Activated CD4-positive, alpha-beta memory T cell treated with anti-CD3 and anti-CD28 coated beads, Interleukin-2, amount 10 ng/mL, durations not matched to agents 7 days and 5 days (primary cell): ENCODE measurements around the gene EPOP. TPM values are rescaled to one million over a fixed set of nuclear protein-coding genes. Genes with fewer than 3 reads are reported as not detected.

Experiments
- CTCF ChIA-PET: fragments of 350-600 bp; sonication (Branson Sonifier 250); formaldehyde crosslinking; loops from one replicate; lab custom pipeline; 2021; ENCODE audit warnings: antibody characterized with exemption, inconsistent platforms; lab: Charles Lee
- POLR2A ChIA-PET: fragments of 350-600 bp; sonication (Branson Sonifier 250); formaldehyde crosslinking; loops from one replicate; lab custom pipeline; 2021; ENCODE audit warnings: antibody characterized with exemption; lab: Charles Lee
- DNase-seq: peaks from one replicate; pipeline ENCODE4 v3.0.0-alpha.2; 2020
- H3K27ac Mint-ChIP-seq: one replicate; pipeline ENCODE4 v1.8.0; 2021; ENCODE audit warnings: mild to moderate bottlenecking, mixed read lengths
- H3K27me3 Mint-ChIP-seq: one replicate; pipeline ENCODE4 v1.8.0; 2021; ENCODE audit warnings: mixed read lengths
- H3K36me3 Mint-ChIP-seq: one replicate; pipeline ENCODE4 v1.8.0; 2021; ENCODE audit warnings: low read depth, mixed read lengths
- H3K4me1 Mint-ChIP-seq: one replicate; pipeline ENCODE4 v1.8.0; 2021; ENCODE audit warnings: mixed read lengths
- H3K4me3 Mint-ChIP-seq: one replicate; pipeline ENCODE4 v1.8.0; 2021; ENCODE audit warnings: mild to moderate bottlenecking, mixed read lengths
- H3K9me3 Mint-ChIP-seq: one replicate; pipeline ENCODE4 v1.8.0; 2021; ENCODE audit warnings: mixed read lengths
- total RNA-seq, 2 experiments: library from RNA; stranded (reverse); gene quantifications; one replicate each; pipeline ENCODE4 v1.2.3, GENCODE V29; 2021

The EPOP gene
- total RNA-seq, 2 experiments from 2014 or later = 10.2 to 10.3 TPM

- CTCF ChIA-PET = interaction anchor here (1.2 to 2.3 kb wide), 4 partner anchors 8 to 30 kb away, joined by 4 to 9 read pairs (median 7); no protein-coding TSS in a partner anchor
These were observed 30.1 kb upstream of the EPOP start, which contains the start of gene MLLT6 for GRCh38 chr17:38704606-38705522. MLLT6 (plus strand) TSS chr17:38705273; CDS start chr17:38705633, 360 bp downstream.

GRCh38 chr17:38703742-38704605 lies 29.2 kb upstream of the EPOP start:
- Mint-ChIP-seq H3K4me3 (peak overlapping the region; percentile 87), H3K27ac (peak overlapping the region; percentile 99), H3K9me3 (no peaks in the 10 kb centered on the region), H3K36me3 (peaks cover 39% of the 10 kb centered on the region), H3K4me1 (peaks cover 50% of the 10 kb centered on the region), H3K27me3 (no peaks in the 10 kb centered on the region)
- peak; percentile 82 for DNase-seq
- CTCF ChIA-PET = interaction anchor here (1.2 to 2.3 kb wide), 3 partner anchors 17 to 31 kb away, joined by 4 to 9 read pairs (median 7); no protein-coding TSS in a partner anchor
- POLR2A ChIA-PET = interaction anchor here (0.6 to 13.2 kb wide), 18 partner anchors 9 to 757 kb away, joined by 3 to 419 read pairs (median 5); partner anchors contain the start of genes CDK12, CISD3, EPOP and PSMB3

More at GRCh38 chr17:38704606-38705522, 30.1 kb upstream of the EPOP start, which contains the start of gene MLLT6:
- no peaks in the 10 kb centered on the region for H3K9me3 Mint-ChIP-seq
- peak; percentile 80 for DNase-seq
- POLR2A ChIA-PET = interaction anchor here (0.7 to 13.2 kb wide), 20 partner anchors 8 to 756 kb away, joined by 3 to 419 read pairs (median 4); partner anchors contain the start of genes CDK12, CISD3, EPOP and PSMB3
- H3K36me3 Mint-ChIP-seq = peaks cover 48% of the 10 kb centered on the region
- H3K4me1 Mint-ChIP-seq = peaks cover 51% of the 10 kb centered on the region
- peak within 1 kb of the TSS; percentile 99 for H3K27ac Mint-ChIP-seq
- no peaks in the 10 kb centered on the region for H3K27me3 Mint-ChIP-seq
- peak within 1 kb of the TSS; percentile 87 for H3K4me3 Mint-ChIP-seq

- H3K4me3 Mint-ChIP-seq = peak overlapping the region; percentile 87
- peak; percentile 28 for DNase-seq
- POLR2A ChIA-PET = interaction anchor here (0.6 to 13.2 kb wide), 9 partner anchors 18 to 315 kb away, joined by 3 to 419 read pairs (median 15); partner anchors contain the start of genes CISD3, EPOP and PSMB3
- CTCF ChIA-PET = interaction anchor here (2.3 to 2.4 kb wide), 2 partner anchors 26 to 32 kb away, joined by 9 to 10 read pairs; no protein-coding TSS in a partner anchor
- H3K36me3 Mint-ChIP-seq = peaks cover 34% of the 10 kb centered on the region
- no peaks in the 10 kb centered on the region for H3K27me3 Mint-ChIP-seq
- H3K4me1 Mint-ChIP-seq = peaks cover 47% of the 10 kb centered on the region
- no peaks in the 10 kb centered on the region for H3K9me3 Mint-ChIP-seq
- peak overlapping the region; percentile 99 for H3K27ac Mint-ChIP-seq
These were observed 28.4 kb upstream of the EPOP start for GRCh38 chr17:38702916-38703741.

- H3K36me3 Mint-ChIP-seq = peaks cover 27% of the 10 kb centered on the region
- H3K9me3 Mint-ChIP-seq = no peaks in the 10 kb centered on the region
- peak overlapping the region; percentile 87 for H3K4me3 Mint-ChIP-seq
- H3K4me1 Mint-ChIP-seq = peaks cover 46% of the 10 kb centered on the region
- POLR2A ChIA-PET = interaction anchor here (1.0 to 13.2 kb wide), 10 partner anchors 8 to 167 kb away, joined by 3 to 419 read pairs (median 8); partner anchors contain the start of genes EPOP, LASP1 and PSMB3
- DNase-seq = peak; percentile 86
- H3K27me3 Mint-ChIP-seq = no peaks in the 10 kb centered on the region
- H3K27ac Mint-ChIP-seq = peak overlapping the region; percentile 99
- CTCF ChIA-PET = interaction anchor here (0.7 to 2.5 kb wide), 4 partner anchors 25 to 33 kb away, joined by 3 to 12 read pairs (median 6); partner anchors contain the start of gene CISD3
These were observed 27.6 kb upstream of the EPOP start for GRCh38 chr17:38702166-38702915.

- Mint-ChIP-seq H3K36me3 (peaks cover 20% of the 10 kb centered on the region), H3K9me3 (no peaks in the 10 kb centered on the region), H3K4me3 (peak overlapping the region; percentile 69), H3K27me3 (no peaks in the 10 kb centered on the region), H3K4me1 (peaks cover 47% of the 10 kb centered on the region), H3K27ac (peak overlapping the region; percentile 99)
- POLR2A ChIA-PET = interaction anchor here (1.0 to 13.2 kb wide), 9 partner anchors 9 to 168 kb away, joined by 3 to 419 read pairs (median 7); partner anchors contain the start of genes EPOP, LASP1 and PSMB3
- CTCF ChIA-PET = interaction anchor here (0.7 to 2.5 kb wide), 5 partner anchors 24 to 143 kb away, joined by 3 to 12 read pairs (median 3); partner anchors contain the start of gene CISD3
- DNase-seq = peak; percentile 75
These were observed 26.9 kb upstream of the EPOP start for GRCh38 chr17:38701504-38702165.

GRCh38 chr17:38698760-38699159 lies 24.0 kb upstream of the EPOP start:
- CTCF ChIA-PET = interaction anchor here (0.9 to 1.4 kb wide), 2 partner anchors 22 to 30 kb away, joined by 3 to 6 read pairs; no protein-coding TSS in a partner anchor
- POLR2A ChIA-PET = interaction anchor here (1.0 to 13.2 kb wide), 3 partner anchors 22 to 36 kb away, joined by 3 to 419 read pairs (median 9); no protein-coding TSS in a partner anchor
- peaks cover 44% of the 10 kb centered on the region for H3K4me1 Mint-ChIP-seq
- H3K9me3 Mint-ChIP-seq = no peaks in the 10 kb centered on the region
- H3K27ac Mint-ChIP-seq = no peak overlapping the region
- no peaks in the 10 kb centered on the region for H3K27me3 Mint-ChIP-seq
- H3K36me3 Mint-ChIP-seq = peaks cover 4% of the 10 kb centered on the region
- no peak overlapping the region for H3K4me3 Mint-ChIP-seq
- DNase-seq = no peak

- H3K27ac Mint-ChIP-seq = peak overlapping the region; percentile 78
- DNase-seq = no peak
- POLR2A ChIA-PET = interaction anchor here (1.2 to 3.3 kb wide), 3 partner anchors 9 to 31 kb away, joined by 6 to 16 read pairs (median 11); partner anchors contain the start of gene MLLT6
- no peaks in the 10 kb centered on the region for H3K36me3 Mint-ChIP-seq
- no peaks in the 10 kb centered on the region for H3K9me3 Mint-ChIP-seq
- peaks cover 44% of the 10 kb centered on the region for H3K4me1 Mint-ChIP-seq
- no peaks in the 10 kb centered on the region for H3K27me3 Mint-ChIP-seq
- no peak overlapping the region for H3K4me3 Mint-ChIP-seq
- CTCF ChIA-PET = interaction anchor here (1.0 to 1.1 kb wide), 3 partner anchors 9 to 72 kb away, joined by 3 to 7 read pairs (median 5); no protein-coding TSS in a partner anchor
These were observed 22.5 kb upstream of the EPOP start for GRCh38 chr17:38697061-38697820.

GRCh38 chr17:38693700-38694329 lies 19.1 kb upstream of the EPOP start:
- Mint-ChIP-seq H3K36me3 (no peaks in the 10 kb centered on the region), H3K27me3 (peaks cover 6% of the 10 kb centered on the region), H3K4me1 (peaks cover 20% of the 10 kb centered on the region), H3K4me3 (no peak overlapping the region), H3K9me3 (no peaks in the 10 kb centered on the region), H3K27ac (no peak overlapping the region)
- ChIA-PET POLR2A (interaction anchor here (1.2 kb wide), 1 partner anchor 11 kb away, joined by 4 read pairs; the partner anchor contains the start of gene MLLT6), CTCF (no interaction called here)
- no peak for DNase-seq

GRCh38 chr17:38691154-38691553 lies 16.4 kb upstream of the EPOP start:
- Mint-ChIP-seq H3K4me3 (no peak overlapping the region), H3K9me3 (no peaks in the 10 kb centered on the region), H3K27me3 (peaks cover 9% of the 10 kb centered on the region), H3K36me3 (no peaks in the 10 kb centered on the region), H3K27ac (no peak overlapping the region), H3K4me1 (peaks cover 2% of the 10 kb centered on the region)
- POLR2A ChIA-PET = interaction anchor here (1.2 to 2.0 kb wide), 2 partner anchors 13 to 37 kb away, joined by 3 to 5 read pairs; no protein-coding TSS in a partner anchor
- CTCF ChIA-PET = interaction anchor here (1.7 kb wide), 1 partner anchor 14 kb away, joined by 7 read pairs; no protein-coding TSS in a partner anchor
- DNase-seq = no peak
